Subcutaneous adipose tissue (tissue), 4 donors: ENCODE results near the gene KRTAP6-3. TPM values are rescaled to one million over a fixed set of nuclear protein-coding genes. Genes with fewer than 3 reads are reported as not detected.

ENCODE experiments used
- total RNA-seq, 4 donors: library from RNA; depleted of rRNA; stranded (reverse); fragments of >200 nt; gene quantifications; one replicate each; pipeline ENCODE4 v1.1.0, GENCODE V29; 2016
- TF ChIP-seq, protein P1 (sequence below): fragments of 450-650 bp; IDR thresholded peaks from one replicate; pipeline ENCODE4 v1.5.1; 2016; ENCODE audit warnings: low read depth, mild to moderate bottlenecking, control low read depth, antibody characterized with exemption, moderate library complexity

Gene KRTAP6-3
- total RNA-seq, 4 donors from 2014 or later: not detected

DNA sequence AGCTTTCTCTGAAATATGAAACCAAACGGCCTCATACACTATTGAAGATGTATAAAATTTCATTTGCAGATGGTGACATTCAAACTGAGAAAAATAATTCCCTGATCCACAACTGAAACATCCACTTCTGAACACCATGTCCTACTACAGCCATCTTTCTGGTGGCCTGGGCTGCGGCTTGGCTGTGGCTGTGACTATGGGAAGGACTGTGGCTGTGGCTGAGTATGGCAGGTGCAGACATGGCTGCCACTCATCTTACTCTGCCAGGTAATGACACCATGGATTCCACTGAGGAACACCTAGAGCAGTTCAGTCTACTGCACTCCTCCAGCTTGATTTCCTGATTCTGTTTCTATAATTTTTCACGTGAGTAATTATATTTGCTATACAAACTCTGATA is 28.3 kb downstream of the KRTAP6-3 start, which contains the start of gene KRTAP20-4:
Gene KRTAP20-4, plus strand, starts transcription at position 106 of the 400 bp plus-strand sequence.
- TF ChIP-seq, protein P1, sequence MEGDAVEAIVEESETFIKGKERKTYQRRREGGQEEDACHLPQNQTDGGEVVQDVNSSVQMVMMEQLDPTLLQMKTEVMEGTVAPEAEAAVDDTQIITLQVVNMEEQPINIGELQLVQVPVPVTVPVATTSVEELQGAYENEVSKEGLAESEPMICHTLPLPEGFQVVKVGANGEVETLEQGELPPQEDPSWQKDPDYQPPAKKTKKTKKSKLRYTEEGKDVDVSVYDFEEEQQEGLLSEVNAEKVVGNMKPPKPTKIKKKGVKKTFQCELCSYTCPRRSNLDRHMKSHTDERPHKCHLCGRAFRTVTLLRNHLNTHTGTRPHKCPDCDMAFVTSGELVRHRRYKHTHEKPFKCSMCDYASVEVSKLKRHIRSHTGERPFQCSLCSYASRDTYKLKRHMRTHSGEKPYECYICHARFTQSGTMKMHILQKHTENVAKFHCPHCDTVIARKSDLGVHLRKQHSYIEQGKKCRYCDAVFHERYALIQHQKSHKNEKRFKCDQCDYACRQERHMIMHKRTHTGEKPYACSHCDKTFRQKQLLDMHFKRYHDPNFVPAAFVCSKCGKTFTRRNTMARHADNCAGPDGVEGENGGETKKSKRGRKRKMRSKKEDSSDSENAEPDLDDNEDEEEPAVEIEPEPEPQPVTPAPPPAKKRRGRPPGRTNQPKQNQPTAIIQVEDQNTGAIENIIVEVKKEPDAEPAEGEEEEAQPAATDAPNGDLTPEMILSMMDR: no peak

DNA sequence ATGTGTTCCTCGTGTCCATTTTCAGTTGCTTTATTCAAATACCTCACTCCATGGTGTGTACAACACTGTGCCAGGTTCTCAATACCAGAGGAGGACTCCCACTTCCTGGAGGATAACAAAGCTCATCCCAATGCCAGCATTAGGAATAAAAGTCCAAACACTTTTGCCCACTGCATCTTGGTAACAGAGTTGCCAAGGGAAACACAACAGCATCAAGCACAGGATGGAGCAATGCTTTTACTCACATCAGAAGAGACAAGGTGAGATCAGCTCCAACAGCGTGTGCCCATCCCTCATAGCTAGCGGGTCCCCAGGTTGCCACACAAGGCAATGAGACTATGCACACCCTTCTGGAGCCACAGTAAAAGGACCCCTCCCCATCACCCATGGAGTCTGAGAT is 31.1 kb downstream of the KRTAP6-3 start:
- TF ChIP-seq, protein P1: no peak

DNA sequence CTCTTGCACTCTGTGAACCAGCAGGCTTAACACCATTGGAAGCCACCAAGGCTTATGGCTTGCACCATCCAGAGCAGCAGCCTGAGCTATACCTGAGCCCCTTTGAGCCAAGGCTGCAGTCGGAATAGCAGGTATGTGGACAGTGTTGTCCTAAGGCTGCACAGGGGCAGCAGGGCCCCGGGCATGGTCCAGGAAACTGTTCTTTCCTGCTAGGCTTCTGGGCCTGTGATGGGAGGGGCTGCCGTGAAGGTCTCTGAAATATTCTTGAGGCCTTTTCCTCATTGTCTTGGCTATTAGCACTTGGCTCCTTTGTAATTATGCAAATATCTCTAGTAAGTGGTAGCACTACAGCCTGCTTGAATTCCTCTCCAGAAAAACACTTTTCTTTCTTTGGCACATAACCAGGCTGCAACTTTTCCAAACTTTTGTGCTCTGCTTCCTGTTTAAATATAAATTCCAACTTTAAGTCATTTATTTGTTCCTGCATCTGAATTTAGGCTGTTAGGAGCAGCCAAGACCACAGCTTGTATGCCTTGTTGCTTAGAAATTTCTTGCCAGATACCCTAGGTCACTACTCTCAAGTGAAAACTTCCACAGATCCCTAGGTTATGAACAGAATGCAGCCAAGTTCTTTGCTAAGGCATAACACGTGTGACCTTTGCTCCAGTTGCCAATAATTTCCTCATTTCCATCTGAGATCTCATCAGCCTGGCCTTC is 33.4 kb downstream of the KRTAP6-3 start:
- TF ChIP-seq, protein P1: no peak

DNA sequence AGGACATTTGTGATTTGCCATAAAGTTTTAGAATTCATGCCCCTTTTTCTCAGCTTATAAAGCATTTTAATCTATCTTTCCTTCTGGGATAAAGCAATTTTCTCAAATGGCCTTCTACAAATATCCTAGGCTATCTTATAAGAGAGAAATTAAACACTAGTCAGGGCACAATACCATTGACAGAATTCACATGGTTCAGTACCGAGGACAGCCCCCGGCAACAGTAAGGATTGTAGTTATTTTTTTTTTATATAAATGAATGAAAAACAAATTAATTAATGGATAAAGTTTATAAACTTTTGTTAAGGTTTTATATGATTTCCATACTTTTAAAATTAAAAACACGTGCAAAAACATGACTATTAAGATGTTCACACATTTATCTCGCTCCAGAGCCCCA is 35.9 kb downstream of the KRTAP6-3 start:
- TF ChIP-seq, protein P1: no peak

DNA sequence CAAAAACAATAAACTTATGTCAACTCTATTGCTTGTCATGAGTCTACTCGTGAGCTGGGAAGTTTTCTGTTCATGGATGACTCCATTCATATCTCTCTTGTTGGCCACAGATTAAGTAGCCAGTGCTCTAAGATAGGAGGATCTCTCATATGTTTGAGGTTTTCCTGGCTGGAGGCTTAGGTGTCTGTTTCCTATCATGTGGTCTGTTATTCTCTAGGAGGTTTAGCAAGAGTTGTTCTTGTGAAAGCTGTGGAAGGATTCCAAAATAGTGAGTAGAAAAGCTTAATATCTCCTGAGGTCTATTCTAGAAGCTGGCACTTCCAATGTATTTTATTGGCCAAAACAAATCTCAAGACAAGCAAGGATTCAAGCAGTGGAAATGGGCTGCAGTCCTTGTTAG is 37.0 kb downstream of the KRTAP6-3 start:
- TF ChIP-seq, protein P1: no peak

DNA sequence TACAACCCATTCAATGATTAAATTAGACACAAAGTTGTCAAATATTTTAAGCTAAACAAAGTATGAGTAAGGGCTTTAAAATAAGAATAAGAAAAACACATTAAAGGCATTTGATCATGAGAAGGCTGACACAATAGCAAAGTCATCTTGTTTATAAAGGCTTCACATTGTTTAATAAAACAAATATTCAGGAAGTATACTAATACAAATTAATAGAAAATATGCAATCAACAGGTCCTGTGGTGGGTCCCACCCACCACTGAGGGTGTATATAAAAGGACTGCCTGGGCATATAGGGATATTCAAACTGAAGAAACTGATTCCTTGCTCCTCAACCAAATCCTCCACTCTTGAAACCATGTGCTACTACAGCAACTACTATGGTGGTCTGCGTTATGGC is 42.7 kb downstream of the KRTAP6-3 start, which contains the start of gene KRTAP20-2:
Gene KRTAP20-2, plus strand, starts transcription at position 301 of the 400 bp plus-strand sequence. Its CDS starts 58 bp downstream, at position 359.
- TF ChIP-seq, protein P1: no peak

DNA sequence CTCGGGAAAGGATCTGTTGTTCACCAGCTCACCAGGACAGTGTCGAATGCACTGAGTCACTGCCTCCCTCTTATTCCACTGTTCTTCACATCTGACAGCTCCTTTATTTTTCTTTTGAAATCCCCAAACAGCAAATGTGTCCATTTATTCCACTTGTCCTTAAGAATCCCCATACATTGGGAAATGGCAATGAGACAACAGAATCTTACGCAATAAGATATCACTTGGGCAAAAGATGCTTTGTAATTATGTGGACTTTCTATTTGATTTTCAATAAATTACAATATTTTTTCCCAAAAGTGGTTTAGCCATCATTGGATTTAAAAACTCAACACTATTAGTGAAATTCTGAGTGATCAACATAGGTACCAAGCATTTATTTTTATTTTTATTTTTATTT is 46.4 kb downstream of the KRTAP6-3 start:
- TF ChIP-seq, protein P1: no peak
